ENCODE measurements around the gene SLC26A2. TPM values are rescaled to one million over a fixed set of nuclear protein-coding genes. Genes with fewer than 3 reads are reported as not detected.
A peak's percentile ranks its signal among the peaks of the same experiment; 100 is the strongest.

Gene SLC26A2
- total and polyA plus RNA-seq, 2 experiments from 2014 or later, result 3.5 to 11.5 TPM

- TF ChIP-seq ZNF114 (CRISPR knock-in tag; IDR thresholded peaks at IDR 0.05), result no peak
- no peak for TF ChIP-seq CTCF (conservative IDR thresholded peaks at IDR 0.05; ENCODE audit: low read depth in 2 of 2)
- no peak for TF ChIP-seq ETS1 (IDR thresholded peaks at IDR 0.05)
- TF ChIP-seq NANOG (IDR thresholded peaks at IDR 0.05; ENCODE audit: borderline replicate concordance), result no peak
- TF ChIP-seq EZH2phosphoT487 (IDR thresholded peaks at IDR 0.05; ENCODE audit: unreplicated experiment), result no peak
- no peak for TF ChIP-seq CREB1 (CRISPR knock-in tag; IDR thresholded peaks at IDR 0.05; ENCODE audit: low read depth)
- no peak for TF ChIP-seq ZNF331 (CRISPR knock-in tag; IDR thresholded peaks at IDR 0.05; ENCODE audit: low read depth)
- no peak for TF ChIP-seq JUNB (IDR thresholded peaks at IDR 0.05; ENCODE audit: unreplicated experiment)
- no peak for TF ChIP-seq EZH2 (IDR thresholded peaks at IDR 0.05; ENCODE audit: low read depth, unreplicated experiment)
- no peak for TF ChIP-seq ZNF462 (CRISPR knock-in tag; IDR thresholded peaks at IDR 0.05)
- TF ChIP-seq STAT1 (IDR thresholded peaks at IDR 0.05; ENCODE audit: unreplicated experiment), result no peak
- no peak for TF ChIP-seq POLR2AphosphoS5 (IDR thresholded peaks at IDR 0.05; ENCODE audit: low read depth)
- no peak for TF ChIP-seq REST (IDR thresholded peaks at IDR 0.05; ENCODE audit: unreplicated experiment)
- no peak for ATAC-seq
- no peaks in the 10 kb centered on the region for H3K27me3 ChIP-seq (ENCODE audit: insufficient read depth)
- no peaks in the 10 kb centered on the region for H3K9me2 ChIP-seq (ENCODE audit: insufficient read depth)
- no peaks in the 10 kb centered on the region for H3K36me3 ChIP-seq (ENCODE audit: insufficient read depth)
- H3F3A ChIP-seq (replicated peaks; ENCODE audit: low read depth), result no peaks in the 10 kb centered on the region
- H3K4me1 ChIP-seq (ENCODE audit: insufficient read depth), result 0 out of 2 replicates have a peak, but pooled peaks cover 5% of the 10 kb centered on the region
- H3K27ac ChIP-seq (ENCODE audit: low read depth), result no peak overlapping the region
- no peaks in the 10 kb centered on the region for H3K36me3 Mint-ChIP-seq (ENCODE audit: low read depth)
- H3K4me2 ChIP-seq, result no peak overlapping the region
- H3K79me2 ChIP-seq (replicated peaks; ENCODE audit: insufficient read depth), result no peaks in the 10 kb centered on the region
- H3K27ac Mint-ChIP-seq, result no peak overlapping the region
- H2AFZ ChIP-seq, result peak overlapping the region; percentile 89; the same call in 1 of the 2 replicates
- no peak for DNase-seq (ENCODE audit: low spot score)
- peaks cover 9% of the 10 kb centered on the region; the same call in 2 of the 3 replicates for H3K4me1 Mint-ChIP-seq
- no peak overlapping the region for H3K4me3 Mint-ChIP-seq
- no peak overlapping the region for H3K4me3 ChIP-seq
- no peaks in the 10 kb centered on the region for H3K9me3 Mint-ChIP-seq
- peaks cover 6% of the 10 kb centered on the region for H3K27me3 Mint-ChIP-seq (ENCODE audit: insufficient read depth, low read depth, poor library complexity)
- no peaks in the 10 kb centered on the region for H4K20me1 ChIP-seq (replicated peaks; ENCODE audit: insufficient read depth)
Measured at GRCh38 chr5:149938791-149939358, 21.7 kb upstream of the SLC26A2 start.

Data from GM23338 (cell line).